Parathyroid adenoma (tissue), 2 donors: ENCODE measurements around the gene GRIA4.

Source experiments
- H2AFZ ChIP-seq: fragments of 300-600 bp; sonication (generic); one replicate; pipeline ENCODE4 v1.7.0; 2017; ENCODE audit warnings: antibody characterized with exemption, mild to moderate bottlenecking
- H3K27ac ChIP-seq: fragments of 300-600 bp; sonication (generic); one replicate; pipeline ENCODE4 v1.7.0; 2017
- H3K27me3 ChIP-seq: fragments of 300-600 bp; sonication (generic); one replicate; pipeline ENCODE4 v1.7.0; 2017; ENCODE audit warnings: low read length; ENCODE audit not compliant: control insufficient read depth, insufficient read depth
- H3K36me3 ChIP-seq: fragments of 300-600 bp; sonication (generic); one replicate; pipeline ENCODE4 v1.7.0; 2017; ENCODE audit warnings: low read length; ENCODE audit not compliant: control insufficient read depth, insufficient read depth
- H3K4me1 ChIP-seq: fragments of 300-600 bp; sonication (generic); one replicate; pipeline ENCODE4 v1.7.0; 2017; ENCODE audit warnings: control low read depth
- H3K4me2 ChIP-seq: fragments of 300-600 bp; sonication (generic); one replicate; pipeline ENCODE4 v1.7.0; 2017; ENCODE audit warnings: low read length
- H3K4me3 ChIP-seq: fragments of 300-600 bp; sonication (generic); one replicate; pipeline ENCODE4 v1.7.0; 2017; ENCODE audit warnings: low read depth, low read length
- H3K79me2 ChIP-seq: fragments of 300-600 bp; sonication (generic); one replicate; pipeline ENCODE4 v1.7.0; 2017; ENCODE audit warnings: control low read depth
- H3K9ac ChIP-seq: fragments of 300-600 bp; sonication (generic); one replicate; pipeline ENCODE4 v1.7.0; 2017; ENCODE audit warnings: mild to moderate bottlenecking
- H3K9me3 ChIP-seq: fragments of 300-600 bp; sonication (generic); one replicate; pipeline ENCODE4 v1.7.0; 2017; ENCODE audit warnings: low read length; ENCODE audit not compliant: control insufficient read depth
- TF ChIP-seq, protein P1 (sequence below): fragments of 300-600 bp; sonication (generic); IDR thresholded peaks from one replicate; pipeline ENCODE4 v1.7.0; 2017; ENCODE audit warnings: antibody characterized with exemption, mild to moderate bottlenecking
- donor health status: primary hyperparathyroidism.

The GRIA4 gene

DNA sequence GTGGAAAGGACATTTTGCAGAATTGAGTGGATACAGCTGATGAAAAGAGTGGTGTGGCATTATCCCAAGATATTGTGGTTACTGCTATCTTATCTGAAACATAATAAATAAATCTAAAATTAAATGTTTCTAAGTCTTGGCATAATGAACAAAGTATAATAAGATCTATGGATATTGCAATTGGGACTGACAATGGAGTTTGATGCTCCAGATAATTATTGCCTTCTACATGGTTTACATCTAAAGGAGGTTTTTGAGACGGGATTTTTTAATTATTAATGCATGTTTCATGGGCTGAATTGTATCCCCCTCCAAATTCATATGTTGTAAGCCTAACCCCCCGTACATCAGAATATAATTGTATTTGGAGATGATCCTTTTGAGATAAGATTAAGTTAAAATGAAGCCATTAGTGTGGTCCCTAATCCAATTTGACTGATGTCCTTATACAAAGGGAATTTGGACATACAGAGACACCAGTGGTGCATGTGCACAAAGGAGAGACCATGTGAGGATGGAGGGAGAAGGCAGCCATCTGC is 213.7 kb downstream of the GRIA4 start:
- TF ChIP-seq, protein P1, sequence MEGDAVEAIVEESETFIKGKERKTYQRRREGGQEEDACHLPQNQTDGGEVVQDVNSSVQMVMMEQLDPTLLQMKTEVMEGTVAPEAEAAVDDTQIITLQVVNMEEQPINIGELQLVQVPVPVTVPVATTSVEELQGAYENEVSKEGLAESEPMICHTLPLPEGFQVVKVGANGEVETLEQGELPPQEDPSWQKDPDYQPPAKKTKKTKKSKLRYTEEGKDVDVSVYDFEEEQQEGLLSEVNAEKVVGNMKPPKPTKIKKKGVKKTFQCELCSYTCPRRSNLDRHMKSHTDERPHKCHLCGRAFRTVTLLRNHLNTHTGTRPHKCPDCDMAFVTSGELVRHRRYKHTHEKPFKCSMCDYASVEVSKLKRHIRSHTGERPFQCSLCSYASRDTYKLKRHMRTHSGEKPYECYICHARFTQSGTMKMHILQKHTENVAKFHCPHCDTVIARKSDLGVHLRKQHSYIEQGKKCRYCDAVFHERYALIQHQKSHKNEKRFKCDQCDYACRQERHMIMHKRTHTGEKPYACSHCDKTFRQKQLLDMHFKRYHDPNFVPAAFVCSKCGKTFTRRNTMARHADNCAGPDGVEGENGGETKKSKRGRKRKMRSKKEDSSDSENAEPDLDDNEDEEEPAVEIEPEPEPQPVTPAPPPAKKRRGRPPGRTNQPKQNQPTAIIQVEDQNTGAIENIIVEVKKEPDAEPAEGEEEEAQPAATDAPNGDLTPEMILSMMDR, result no peak
- H3K79me2 ChIP-seq, result no peaks in the 10 kb centered on the region
- no peaks in the 10 kb centered on the region for H3K4me1 ChIP-seq
- no peak overlapping the region for H3K4me3 ChIP-seq
- H2AFZ ChIP-seq, result no peak overlapping the region
- H3K27me3 ChIP-seq, result no peaks in the 10 kb centered on the region
- H3K9me3 ChIP-seq, result no peaks in the 10 kb centered on the region
- no peak overlapping the region for H3K27ac ChIP-seq
- no peak overlapping the region for H3K4me2 ChIP-seq
- H3K9ac ChIP-seq, result no peak overlapping the region
- no peaks in the 10 kb centered on the region for H3K36me3 ChIP-seq

DNA sequence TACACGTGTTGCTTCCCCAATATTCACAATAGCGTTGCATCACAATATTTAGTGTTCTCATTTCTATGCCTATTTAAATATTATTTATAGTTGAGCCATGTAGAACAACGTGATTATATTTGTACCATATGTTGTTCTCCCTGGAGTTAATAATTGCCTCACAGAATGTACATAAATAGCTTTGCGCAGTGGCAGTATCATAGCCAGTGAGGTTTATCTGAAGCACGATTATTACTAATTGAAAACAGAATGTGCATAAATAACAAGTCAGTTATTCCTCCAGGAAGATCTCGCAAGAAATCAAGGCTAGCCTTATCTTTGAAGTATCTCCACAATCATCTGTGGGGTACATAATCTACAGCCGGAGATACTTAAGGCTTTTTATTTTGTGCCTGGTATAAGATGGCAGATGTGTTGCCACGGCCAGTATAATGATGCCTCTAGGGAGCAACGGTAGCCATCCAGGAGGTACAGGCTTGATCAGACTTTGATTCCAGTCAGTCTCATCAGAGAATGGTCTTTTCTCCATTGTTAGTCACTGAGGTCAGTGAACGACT is 214.7 kb downstream of the GRIA4 start:
- Histone ChIP-seq H3K36me3 (no peaks in the 10 kb centered on the region), H3K4me3 (no peak overlapping the region), H3K9me3 (no peaks in the 10 kb centered on the region), H3K4me1 (no peaks in the 10 kb centered on the region), H2AFZ (no peak overlapping the region), H3K4me2 (no peak overlapping the region), H3K79me2 (no peaks in the 10 kb centered on the region), H3K9ac (no peak overlapping the region), H3K27ac (no peak overlapping the region), H3K27me3 (no peaks in the 10 kb centered on the region)
- TF ChIP-seq, protein P1, result no peak

DNA sequence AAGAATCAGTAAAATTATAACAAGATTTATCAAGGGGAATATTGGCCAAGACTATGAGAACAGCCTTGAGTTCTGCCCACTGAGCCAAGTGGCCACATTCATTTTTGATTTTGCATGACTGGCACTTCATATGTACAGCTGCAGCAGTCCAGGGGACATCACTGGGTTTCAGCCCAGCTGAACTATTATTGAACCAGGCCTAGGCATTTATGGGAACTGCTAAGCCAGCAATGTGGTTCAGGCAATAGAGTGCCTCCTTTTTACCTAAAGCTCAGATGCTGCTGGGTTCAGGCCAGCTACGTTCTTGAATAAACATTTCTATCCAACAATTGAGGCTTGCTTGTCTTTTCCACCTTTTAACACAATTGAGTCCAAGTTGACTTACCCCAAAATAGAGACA is 215.3 kb downstream of the GRIA4 start:
- TF ChIP-seq, protein P1, result no peak
- no peaks in the 10 kb centered on the region for H3K4me1 ChIP-seq
- H3K9ac ChIP-seq, result no peak overlapping the region
- H2AFZ ChIP-seq, result no peak overlapping the region
- H3K9me3 ChIP-seq, result no peaks in the 10 kb centered on the region
- H3K79me2 ChIP-seq, result no peaks in the 10 kb centered on the region
- H3K4me2 ChIP-seq, result no peak overlapping the region
- no peaks in the 10 kb centered on the region for H3K36me3 ChIP-seq
- no peak overlapping the region for H3K4me3 ChIP-seq
- no peaks in the 10 kb centered on the region for H3K27me3 ChIP-seq
- no peak overlapping the region for H3K27ac ChIP-seq

DNA sequence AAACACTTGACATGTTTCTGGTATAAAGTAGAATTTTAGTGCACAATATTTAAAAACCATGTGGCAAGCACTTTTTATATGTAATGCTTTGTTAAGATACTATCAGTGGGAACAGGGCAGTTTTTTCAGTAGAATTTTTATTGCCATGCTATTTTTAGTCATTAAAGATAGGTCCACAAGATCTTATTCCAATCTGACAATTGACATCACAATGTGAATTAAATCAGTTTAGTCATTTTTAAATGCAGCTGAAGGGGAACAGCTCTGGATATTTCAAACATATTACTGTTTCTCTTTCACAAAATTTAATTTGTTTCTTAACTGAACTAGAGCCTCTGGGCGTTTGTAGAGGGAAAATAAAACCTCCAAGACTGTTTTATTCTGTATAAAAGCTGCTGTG is 218.0 kb downstream of the GRIA4 start:
- Histone ChIP-seq H3K27ac (no peak overlapping the region), H2AFZ (no peak overlapping the region), H3K9me3 (no peaks in the 10 kb centered on the region), H3K4me1 (no peaks in the 10 kb centered on the region), H3K9ac (no peak overlapping the region), H3K79me2 (no peaks in the 10 kb centered on the region), H3K4me3 (no peak overlapping the region), H3K36me3 (no peaks in the 10 kb centered on the region), H3K27me3 (no peaks in the 10 kb centered on the region), H3K4me2 (no peak overlapping the region)
- TF ChIP-seq, protein P1, result no peak

DNA sequence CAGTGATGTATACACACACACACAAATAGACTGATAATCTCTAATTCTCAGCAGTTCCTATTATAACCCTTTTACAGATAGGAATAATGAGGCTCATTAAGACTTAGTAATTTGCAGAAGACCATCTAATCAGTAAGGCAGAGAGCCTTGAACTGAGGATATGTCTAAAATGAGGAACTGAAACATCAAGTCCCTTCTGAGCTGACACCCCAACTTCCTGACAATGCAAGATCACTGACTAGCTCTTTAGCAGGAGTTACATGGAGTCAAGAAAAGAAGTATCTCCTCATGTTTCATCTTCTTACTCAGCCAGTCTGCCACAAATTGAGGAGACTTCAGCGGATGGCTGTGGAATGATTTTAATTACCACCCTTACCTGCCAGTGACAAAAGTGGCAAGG is 219.2 kb downstream of the GRIA4 start:
- TF ChIP-seq, protein P1, result no peak
- H3K27me3 ChIP-seq, result no peaks in the 10 kb centered on the region
- H3K4me1 ChIP-seq, result no peaks in the 10 kb centered on the region
- no peaks in the 10 kb centered on the region for H3K9me3 ChIP-seq
- H3K4me3 ChIP-seq, result no peak overlapping the region
- no peak overlapping the region for H2AFZ ChIP-seq
- no peak overlapping the region for H3K27ac ChIP-seq
- H3K9ac ChIP-seq, result no peak overlapping the region
- no peak overlapping the region for H3K4me2 ChIP-seq
- H3K36me3 ChIP-seq, result no peaks in the 10 kb centered on the region
- no peaks in the 10 kb centered on the region for H3K79me2 ChIP-seq
